Esophagus (tissue), 2 donors: Measurements from ENCODE around the gene GPD2. TPM values are rescaled to one million over a fixed set of nuclear protein-coding genes. Genes with fewer than 3 reads are reported as not detected.
"Not testable (repeated sequence)": the region's sequence is repeated elsewhere in the genome, so short reads cannot be mapped to it uniquely, and the experiment has no call there.

Experiments used
- H3K27ac ChIP-seq, 2 donors: one replicate each; pipeline ENCODE4 v1.5.1; 2013; ENCODE audit warnings: low read depth in 2 of 2, mild to moderate bottlenecking in 2 of 2, inconsistent platforms in 1 of 2, low read length in 1 of 2, moderate library complexity in 1 of 2
- H3K27me3 ChIP-seq, 2 donors: one replicate each; pipeline ENCODE4 v1.6.1; 2013; ENCODE audit warnings: low read length in 2 of 2, control low read depth in 1 of 2, mild to moderate bottlenecking in 1 of 2; ENCODE audit not compliant: insufficient read depth in 2 of 2, control insufficient read depth in 1 of 2
- H3K36me3 ChIP-seq, 2 donors: one replicate each; pipeline ENCODE4 v1.6.1; 2013; ENCODE audit warnings: low read length in 1 of 2; ENCODE audit not compliant: control insufficient read depth in 2 of 2, insufficient read depth in 2 of 2
- H3K4me1 ChIP-seq, 2 donors: one replicate each; pipeline ENCODE4 v1.6.1; 2013; ENCODE audit warnings: low read length in 1 of 2; ENCODE audit not compliant: control insufficient read depth in 2 of 2, insufficient read depth in 2 of 2
- H3K4me3 ChIP-seq, 2 donors: one replicate each; pipeline ENCODE4 v1.5.1; 2013; ENCODE audit warnings: low read length in 2 of 2, mild to moderate bottlenecking in 2 of 2, low read depth in 1 of 2, moderate library complexity in 1 of 2
- H3K9me3 ChIP-seq, 2 donors: one replicate each; pipeline ENCODE4 v1.6.1; 2013; ENCODE audit warnings: mild to moderate bottlenecking in 2 of 2, low read depth in 1 of 2, low read length in 1 of 2, moderate library complexity in 1 of 2; ENCODE audit not compliant: control insufficient read depth in 2 of 2, insufficient read depth in 1 of 2
- WGBS, 2 donors: extraction: QIAGEN DNeasy Blood & Tissue Kit; methylation state at CpG; one replicate each; pipeline ENCODE4 v1.1.7; 2013; 5-methylcytosine and 5-hydroxymethylcytosine counted together
- polyA plus RNA-seq, 2 donors: library from polyadenylated mRNA; stranded (reverse); fragments of 200-250 nt; gene quantifications; one replicate each; pipeline ENCODE4 v1.2.3, GENCODE V29; 2013
- donor health status: healthy with polysubstance abuse.
- donor health status: Bipolar disorder and iron deficiency.

The GPD2 gene
- polyA plus RNA-seq, 2 donors = 16.4 to 22.2 TPM

DNA sequence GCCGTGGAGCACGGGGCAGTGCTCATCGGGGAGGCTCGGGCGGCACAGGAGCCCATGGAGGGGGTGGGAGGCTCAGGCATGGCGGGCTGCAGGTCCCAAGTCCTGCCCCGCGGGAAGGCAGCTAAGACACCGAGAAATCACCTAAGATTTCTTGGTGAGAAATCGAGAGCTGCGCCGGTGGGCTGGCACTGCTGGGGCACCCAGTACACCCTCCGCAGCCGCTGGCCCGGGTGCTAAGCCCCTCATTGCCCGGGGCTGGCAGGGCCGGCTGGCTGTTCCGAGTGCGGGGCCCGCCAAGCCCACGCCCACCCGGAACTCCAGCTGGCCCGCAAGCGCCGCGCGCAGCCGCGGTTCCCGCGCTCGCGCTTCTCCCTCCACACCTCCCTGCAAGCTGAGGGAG lies 181.9 kb downstream of the GPD2 start:
- H3K9me3 ChIP-seq, H3K27me3 ChIP-seq, H3K4me1 ChIP-seq, H3K4me3 ChIP-seq, H3K36me3 ChIP-seq, H3K27ac ChIP-seq: not testable (repeated sequence)
- WGBS, 2 donors = 98 to 99% methylated on average over 33 of the region's 33 CpGs

DNA sequence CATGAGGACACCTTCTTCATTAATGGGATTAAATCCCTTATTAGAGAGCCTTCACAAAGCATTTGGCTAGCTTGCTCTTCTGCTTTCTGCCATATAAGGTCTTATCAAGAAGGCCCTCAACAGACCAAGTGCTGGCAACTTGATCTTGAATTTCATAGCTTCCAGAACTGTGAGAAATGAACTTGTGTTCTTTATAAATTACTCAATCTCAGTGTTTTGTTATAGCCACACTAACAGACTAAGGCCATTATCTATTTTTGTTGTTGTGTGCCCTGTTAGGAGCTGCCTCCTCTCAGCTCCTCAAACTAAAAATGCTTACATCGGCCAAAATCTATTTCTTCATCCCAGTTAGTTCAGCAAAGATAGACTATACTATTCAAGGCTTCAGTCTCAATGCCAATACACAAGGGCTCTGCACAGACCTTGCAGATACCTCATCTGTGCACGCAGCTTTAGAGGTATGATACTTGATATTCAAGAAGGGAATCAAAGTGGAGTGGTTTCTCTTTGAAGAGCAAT lies 182.9 kb downstream of the GPD2 start:
- no peak overlapping the region for H3K4me3 ChIP-seq
- no peaks in the 10 kb centered on the region for H3K36me3 ChIP-seq
- H3K9me3 ChIP-seq = no peaks in the 10 kb centered on the region
- no peaks in the 10 kb centered on the region for H3K27me3 ChIP-seq
- H3K4me1 ChIP-seq = no peaks in the 10 kb centered on the region
- no peak overlapping the region for H3K27ac ChIP-seq
- 86 to 87% methylated on average over 2 of the region's 2 CpGs for WGBS, 2 donors

- WGBS, 2 donors = 81 to 83% methylated on average over 1 of the region's 1 CpG
- Histone ChIP-seq H3K27ac (no peak overlapping the region), H3K27me3 (no peaks in the 10 kb centered on the region)
Observed at GRCh38 chr2:156622491-156622890, 186.3 kb downstream of the GPD2 start.

DNA sequence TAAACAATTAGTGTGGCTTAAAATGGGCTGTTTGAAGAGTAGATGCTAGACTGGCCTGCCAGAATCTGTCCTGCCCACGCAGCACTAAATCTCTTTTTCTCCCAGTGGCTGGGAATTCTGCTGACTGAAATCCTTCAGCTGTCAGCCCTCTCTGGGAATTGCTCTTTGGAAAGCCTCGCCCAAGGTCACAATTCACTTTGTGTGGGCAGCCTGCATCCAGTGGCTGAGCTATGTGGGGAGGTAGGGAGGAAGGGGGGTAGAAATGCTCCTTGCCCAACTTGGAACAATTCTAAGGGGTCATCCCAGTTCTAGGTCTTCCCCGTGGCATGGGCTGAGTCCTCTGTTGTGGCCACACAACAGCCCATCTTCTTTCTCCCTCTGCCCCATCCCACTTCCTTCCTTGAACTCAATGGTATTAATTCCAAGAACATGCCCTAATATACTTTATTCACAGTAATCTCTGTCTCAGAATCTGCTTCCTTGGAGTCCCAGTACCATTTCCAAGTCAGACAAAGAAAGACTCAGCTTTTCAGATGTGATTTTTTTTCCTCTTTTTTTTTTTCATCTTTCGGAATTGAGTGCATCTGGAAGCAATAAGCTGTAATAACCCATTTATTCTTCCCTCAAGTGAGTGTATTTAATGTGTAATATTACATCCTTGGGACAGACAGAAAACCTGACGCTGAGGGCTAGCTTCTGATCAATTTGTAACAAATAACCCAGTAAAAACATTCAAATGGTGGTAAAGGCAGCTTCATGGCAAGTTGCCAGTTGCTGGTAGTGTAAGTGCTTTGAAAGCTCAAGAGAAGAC lies 189.4 kb downstream of the GPD2 start:
- no peaks in the 10 kb centered on the region for H3K36me3 ChIP-seq
- H3K27me3 ChIP-seq = no peaks in the 10 kb centered on the region
- H3K27ac ChIP-seq = no peak overlapping the region
- H3K9me3 ChIP-seq = no peaks in the 10 kb centered on the region
- H3K4me3 ChIP-seq = no peak overlapping the region
- H3K4me1 ChIP-seq = no peaks in the 10 kb centered on the region
- WGBS, 2 donors = 56 to 69% methylated on average over 5 of the region's 5 CpGs

More at GRCh38 chr2:156622491-156622890, 186.3 kb downstream of the GPD2 start:
- Histone ChIP-seq H3K36me3 (no peaks in the 10 kb centered on the region), H3K4me3 (no peak overlapping the region), H3K9me3 (no peaks in the 10 kb centered on the region), H3K4me1 (no peaks in the 10 kb centered on the region)

- Histone ChIP-seq H3K27me3 (no peaks in the 10 kb centered on the region), H3K36me3 (no peaks in the 10 kb centered on the region), H3K9me3 (no peaks in the 10 kb centered on the region), H3K27ac (no peak overlapping the region), H3K4me3 (no peak overlapping the region), H3K4me1 (no peaks in the 10 kb centered on the region)
- WGBS, 2 donors = 78 to 88% methylated on average over 1 of the region's 1 CpG
Observed at GRCh38 chr2:156626931-156627330, 190.8 kb downstream of the GPD2 start.

DNA sequence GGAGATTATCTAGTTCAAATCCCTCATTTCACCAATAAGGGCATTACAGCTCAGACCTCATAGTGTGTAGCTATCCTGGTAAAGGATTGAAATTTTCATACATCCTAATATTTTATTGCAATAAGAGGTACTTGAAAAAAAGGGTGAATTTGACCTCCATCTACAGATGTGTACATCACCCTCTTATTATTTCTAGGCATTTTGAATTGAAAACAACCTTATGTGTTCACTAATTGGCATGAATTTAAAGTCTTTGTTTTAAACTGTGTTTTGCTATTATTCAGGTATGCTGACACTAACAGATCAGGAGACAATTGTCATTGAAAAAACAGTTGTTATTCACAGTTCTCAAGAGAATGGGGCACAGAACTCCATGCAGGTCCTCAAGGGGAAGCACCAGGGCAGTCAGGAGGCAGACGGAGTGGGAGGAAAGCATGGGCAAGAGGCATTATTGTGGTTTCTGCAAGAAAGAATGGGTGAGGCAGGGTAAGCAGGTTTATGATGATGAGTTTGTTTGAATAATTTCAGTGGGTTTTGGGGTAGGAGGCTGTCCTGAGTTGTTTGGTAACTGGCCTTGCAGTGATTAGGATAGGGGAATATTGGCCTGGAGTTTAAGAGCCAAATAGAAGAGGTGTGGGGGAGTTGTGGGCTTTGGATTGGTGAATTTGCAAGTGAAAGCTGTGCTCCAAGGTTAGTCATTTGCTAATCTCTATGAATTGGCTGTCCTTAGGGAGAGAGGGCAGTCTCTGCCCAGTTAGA lies 194.6 kb downstream of the GPD2 start:
- Histone ChIP-seq H3K27ac (no peak overlapping the region), H3K4me3 (no peak overlapping the region), H3K27me3 (no peaks in the 10 kb centered on the region), H3K9me3 (no peaks in the 10 kb centered on the region), H3K4me1 (no peaks in the 10 kb centered on the region), H3K36me3 (no peaks in the 10 kb centered on the region)
- WGBS, 2 donors = 65 to 78% methylated on average over 1 of the region's 1 CpG

GRCh38 chr2:156635646-156636045 lies 199.5 kb downstream of the GPD2 start:
- 74 to 77% methylated on average over 3 of the region's 3 CpGs for WGBS, 2 donors
- Histone ChIP-seq H3K27me3 (no peaks in the 10 kb centered on the region), H3K36me3 (no peaks in the 10 kb centered on the region), H3K9me3 (peaks cover 0 to 5% of the 10 kb centered on the region in 2 donors), H3K4me1 (no peaks in the 10 kb centered on the region), H3K27ac (no peak overlapping the region), H3K4me3 (no peak overlapping the region)

Other genes with a start within 250 kb of the GPD2 start
- 1 to 10 TPM; 1.6 to 2.0 TPM for gene NR4A2, start 103.7 kb upstream of the GPD2 start, polyA plus RNA-seq